HG03457 (cell line): ENCODE results near the gene EVC2.
"Not testable (repeated sequence)": the region's sequence is repeated elsewhere in the genome, so short reads cannot be mapped to it uniquely, and the experiment has no call there.

Experiments used
- ATAC-seq: cut with Tn5 transposase; IDR thresholded peaks from one replicate; pipeline ENCODE4 v1.9.1; 2021; ENCODE audit warnings: moderate number of reproducible peaks; ENCODE audit not compliant: unreplicated experiment

EVC2 gene

DNA sequence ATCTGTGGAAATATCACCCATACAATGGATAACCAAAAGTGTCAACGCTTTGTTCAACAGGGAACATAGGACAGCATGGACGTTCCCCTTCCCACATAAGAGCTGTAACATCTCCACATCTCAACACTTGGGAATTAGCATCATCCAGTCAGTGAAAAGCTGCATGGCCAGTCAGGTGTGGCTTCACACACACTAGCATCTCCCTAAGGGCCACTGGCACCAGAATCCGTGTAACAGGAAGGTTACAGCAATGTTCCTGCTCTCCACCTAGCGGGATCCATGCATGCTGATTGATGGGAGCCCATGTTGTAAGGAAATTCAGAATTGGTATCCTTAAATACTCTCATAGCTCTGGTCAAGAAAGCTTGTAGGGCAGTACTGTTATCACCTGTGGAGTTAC, 78.8 kb downstream of the EVC2 start:
- no peak for ATAC-seq

- ATAC-seq, result no peak
These were observed 81.4 kb downstream of the EVC2 start for GRCh38 chr4:5626913-5627312.

DNA sequence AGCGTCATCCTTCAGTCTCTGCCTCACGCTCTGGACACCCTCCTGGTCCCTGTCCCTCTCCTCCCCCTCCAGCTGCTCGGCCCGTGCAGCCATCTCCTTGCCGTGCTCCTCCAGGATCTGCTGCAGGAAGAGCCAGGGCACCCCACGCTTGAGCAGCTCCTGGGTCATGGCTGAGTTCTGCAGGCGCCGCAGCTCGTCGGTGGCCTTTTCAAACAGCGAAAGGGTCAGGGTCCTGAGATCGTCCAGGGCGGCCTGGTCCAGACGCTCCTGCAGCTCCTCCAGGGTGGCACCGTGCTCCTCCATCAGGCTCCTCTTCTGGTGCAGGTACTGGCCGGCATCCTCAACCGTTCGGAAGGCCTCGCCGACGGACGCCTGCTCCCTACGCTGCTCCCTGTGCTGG, 85.8 kb downstream of the EVC2 start:
- ATAC-seq, result no peak

- no peak for ATAC-seq
These were observed 88.3 kb downstream of the EVC2 start for GRCh38 chr4:5619913-5620625.

DNA sequence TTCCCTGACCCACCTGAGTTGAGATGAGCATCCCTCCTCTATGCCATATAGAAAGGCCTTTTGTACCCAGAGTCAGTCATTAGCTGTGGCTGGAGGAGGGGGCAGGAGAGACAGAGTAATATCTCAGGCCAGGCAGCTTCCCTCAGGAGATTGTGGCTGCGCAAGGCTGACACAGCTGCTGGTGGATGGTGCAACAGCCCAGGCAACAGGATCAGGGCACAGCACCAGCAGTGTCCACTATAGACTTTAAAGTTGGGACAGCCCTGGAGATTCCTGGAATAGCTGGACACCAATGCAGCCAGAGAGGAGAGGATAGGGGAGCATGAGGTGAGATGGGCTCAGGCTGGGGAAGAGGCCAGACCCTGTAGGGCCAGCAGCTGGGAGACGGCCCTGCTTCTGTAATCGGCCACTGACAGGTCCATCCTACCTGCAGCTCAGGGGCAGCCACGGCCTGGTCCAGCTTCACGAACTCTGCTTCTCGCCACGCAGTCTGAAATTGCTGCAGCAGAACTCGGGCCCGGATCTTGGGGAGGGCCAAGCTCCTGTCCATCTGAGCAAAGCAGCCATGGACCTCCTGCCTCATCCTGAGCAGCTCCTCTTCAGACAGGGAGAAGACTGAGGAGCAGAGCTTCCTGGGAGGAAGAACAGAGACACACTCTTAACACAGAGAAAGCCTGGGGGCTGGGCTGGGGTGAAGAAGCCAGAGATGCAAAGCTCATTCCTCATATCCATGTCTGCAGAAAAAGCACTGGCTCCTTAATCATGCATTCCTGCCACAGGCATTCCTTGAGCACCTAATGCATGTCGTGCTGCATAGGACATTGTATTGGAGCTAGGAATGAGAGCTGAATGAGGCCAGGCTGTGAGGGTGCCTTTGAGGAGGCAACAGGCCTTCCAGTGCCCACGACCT, 90.1 kb downstream of the EVC2 start:
- no peak for ATAC-seq

DNA sequence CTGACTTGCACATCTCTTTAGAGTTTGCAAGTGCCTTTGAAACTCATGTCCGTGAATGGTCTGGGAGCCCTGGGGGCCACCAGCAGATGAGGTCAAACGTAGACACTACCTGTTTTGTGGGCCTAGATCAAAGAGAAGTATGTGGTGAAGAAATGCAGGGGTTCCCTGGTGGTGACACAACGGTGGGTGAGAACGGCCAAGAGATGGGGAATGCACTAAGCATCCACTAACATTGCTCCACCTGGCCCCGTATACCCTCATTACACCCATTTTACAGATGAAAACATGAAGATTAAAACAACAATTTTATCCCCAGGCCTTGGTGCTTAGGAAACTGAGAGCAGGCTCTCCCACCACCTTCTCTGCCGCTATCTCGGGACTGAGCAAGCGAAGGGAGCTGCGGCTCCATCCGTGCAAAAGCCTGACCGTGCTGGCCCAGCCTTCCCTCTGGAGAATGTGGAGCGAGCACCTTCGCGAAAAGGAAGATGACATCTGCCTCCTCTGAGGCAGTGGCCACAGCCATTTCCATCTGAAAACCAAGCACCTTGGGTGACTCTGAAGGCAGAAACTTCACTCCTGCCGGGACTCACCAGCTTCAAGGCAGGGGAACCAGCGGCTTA, 91.9 kb downstream of the EVC2 start:
- no peak for ATAC-seq

GRCh38 chr4:5615496-5616075, 92.8 kb downstream of the EVC2 start:
- no peak for ATAC-seq

- ATAC-seq, result no peak
These were observed 96.6 kb downstream of the EVC2 start for GRCh38 chr4:5611750-5612149.

GRCh38 chr4:5609306-5610007, 98.9 kb downstream of the EVC2 start:
- no peak for ATAC-seq

GRCh38 chr4:5593828-5594227, 114.5 kb downstream of the EVC2 start:
- not testable (repeated sequence) for ATAC-seq

DNA sequence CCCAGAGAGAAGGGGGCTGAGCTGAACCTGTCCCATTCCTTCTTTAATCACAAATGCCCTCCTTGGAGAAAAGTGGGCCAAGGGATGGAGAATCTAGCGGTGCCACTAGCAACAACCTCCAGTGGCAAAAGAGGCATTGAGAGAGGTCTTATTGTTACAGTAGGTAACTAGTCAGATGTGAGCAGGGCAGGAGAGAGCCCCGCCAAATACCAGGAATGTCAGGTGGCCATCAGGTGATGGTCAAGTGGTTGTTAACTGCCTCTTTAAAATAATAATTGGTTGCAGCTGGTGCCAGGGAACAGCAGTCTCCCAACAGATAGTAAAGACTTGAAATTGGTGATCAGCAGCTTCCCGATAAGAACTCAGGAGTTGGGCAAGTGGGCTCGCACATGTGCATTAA, 116.1 kb downstream of the EVC2 start:
- ATAC-seq, result no peak

GRCh38 chr4:5589495-5589894, 118.9 kb downstream of the EVC2 start:
- no peak for ATAC-seq

- no peak for ATAC-seq
These were observed 120.3 kb downstream of the EVC2 start for GRCh38 chr4:5588046-5588445.

DNA sequence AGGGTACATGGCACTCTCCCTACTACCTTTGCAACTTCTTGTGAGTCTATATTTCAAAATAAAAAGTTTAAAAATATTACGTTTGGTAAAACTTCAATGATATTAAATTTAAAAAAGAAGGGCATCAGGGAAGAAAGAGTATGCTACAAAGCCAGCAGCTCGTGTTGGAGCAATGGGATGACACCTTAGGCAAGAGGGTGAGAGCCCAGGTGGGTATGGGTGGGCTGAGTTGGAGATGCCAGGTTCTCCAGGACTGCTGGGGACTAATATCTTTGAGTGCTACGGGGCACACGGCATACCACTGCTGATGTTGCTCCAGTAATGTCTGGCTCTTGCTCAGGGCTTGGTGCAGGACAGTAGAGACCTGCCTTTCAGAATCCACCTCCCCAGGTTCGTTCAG, 132.4 kb downstream of the EVC2 start:
- no peak for ATAC-seq

DNA sequence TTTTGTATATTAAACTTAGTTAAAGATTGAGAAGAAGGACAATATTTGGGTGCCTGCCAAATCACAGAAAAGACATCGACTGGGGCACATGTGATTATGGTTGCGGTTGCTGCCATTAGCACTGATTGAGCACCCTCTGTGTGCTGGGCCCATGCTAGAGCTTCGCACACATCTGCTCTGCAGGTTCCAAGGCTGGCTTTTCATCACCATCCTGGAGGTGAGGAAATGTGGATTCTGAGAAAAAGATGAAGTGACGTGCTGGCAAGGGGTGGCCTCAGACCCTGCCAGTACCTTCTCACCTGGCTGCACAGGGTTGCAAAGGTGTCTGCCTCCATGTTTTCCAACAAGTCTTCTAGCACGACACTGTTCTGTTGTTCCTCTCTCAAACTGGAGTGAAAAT, 134.0 kb downstream of the EVC2 start:
- ATAC-seq, result no peak

- ATAC-seq, result no peak
These were observed 134.4 kb downstream of the EVC2 start for GRCh38 chr4:5573965-5574364.

DNA sequence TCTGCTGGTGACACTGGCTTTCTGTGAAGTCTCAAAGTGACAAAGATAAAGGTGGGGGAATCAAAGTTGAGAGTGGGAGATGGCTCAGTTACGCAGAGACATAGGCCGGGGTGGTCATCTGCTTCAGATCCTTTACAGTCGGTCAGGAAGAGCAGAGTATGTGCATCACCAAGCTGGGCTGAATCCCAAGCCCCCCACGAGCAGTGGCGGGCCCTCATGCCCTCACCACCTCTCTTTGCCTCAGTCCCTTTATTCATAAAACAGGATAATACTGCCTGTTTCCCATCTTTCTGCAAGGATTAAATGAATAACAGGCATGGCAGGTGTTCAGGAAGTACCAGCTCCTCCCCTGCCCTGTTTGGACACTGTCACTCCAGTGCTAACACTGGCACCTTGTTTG, 135.6 kb downstream of the EVC2 start:
- no peak for ATAC-seq

DNA sequence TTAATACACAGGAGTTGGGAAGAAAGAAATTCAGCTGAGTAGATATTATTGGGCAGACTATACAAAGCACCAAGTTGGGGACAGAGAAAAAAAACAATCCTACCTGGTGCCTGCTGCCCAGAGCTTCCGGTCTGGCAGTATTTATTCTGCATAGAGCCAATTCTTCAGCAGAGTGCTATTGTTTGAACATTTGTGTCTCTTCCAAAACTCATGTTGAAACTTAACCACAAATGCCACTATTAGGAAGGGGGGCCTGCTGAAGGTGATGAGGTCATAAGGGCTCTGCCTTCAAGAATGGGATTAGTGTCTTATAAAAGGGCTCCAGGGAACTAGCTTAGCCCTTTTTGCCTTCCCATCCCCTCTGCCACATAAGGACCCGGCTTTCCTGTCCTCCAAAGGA, 136.2 kb downstream of the EVC2 start:
- no peak for ATAC-seq

- no peak for ATAC-seq
These were observed 136.7 kb downstream of the EVC2 start for GRCh38 chr4:5571646-5572045.

- ATAC-seq, result no peak
These were observed 138.9 kb downstream of the EVC2 start for GRCh38 chr4:5569451-5569850.

- ATAC-seq, result no peak
These were observed 139.4 kb downstream of the EVC2 start for GRCh38 chr4:5568931-5569330.
